Measurements from ENCODE around the gene MALSU1.

The MALSU1 gene

GRCh38 chr7:23264916-23265458 is 34.2 kb upstream of the MALSU1 start:
- no peak for TF ChIP-seq CTCF (conservative IDR thresholded peaks at IDR 0.05; ENCODE audit: low read depth, low read length)
- no peak for DNase-seq (ENCODE audit: low read depth)
- no peak overlapping the region for H3K4me3 ChIP-seq (ENCODE audit: low read depth, low read length)

GRCh38 chr7:23266918-23267317 is 32.2 kb upstream of the MALSU1 start:
- no peak for DNase-seq (ENCODE audit: low read depth)

GRCh38 chr7:23267357-23267756 is 31.8 kb upstream of the MALSU1 start:
- H3K4me3 ChIP-seq (ENCODE audit: low read depth, low read length) = no peak overlapping the region
- no peak for TF ChIP-seq CTCF (conservative IDR thresholded peaks at IDR 0.05; ENCODE audit: low read depth, low read length)
- no peak for DNase-seq (ENCODE audit: low read depth)

More at GRCh38 chr7:23266918-23267317, 32.2 kb upstream of the MALSU1 start:
- no peak for TF ChIP-seq CTCF (conservative IDR thresholded peaks at IDR 0.05; ENCODE audit: low read depth, low read length)
- no peak overlapping the region for H3K4me3 ChIP-seq (ENCODE audit: low read depth, low read length)

- TF ChIP-seq CTCF (conservative IDR thresholded peaks at IDR 0.05; ENCODE audit: low read depth, low read length) = no peak
- no peak overlapping the region for H3K4me3 ChIP-seq (ENCODE audit: low read depth, low read length)
- no peak for DNase-seq (ENCODE audit: low read depth)
Measured at GRCh38 chr7:23268167-23268566, 31.0 kb upstream of the MALSU1 start.

- no peak for DNase-seq (ENCODE audit: low read depth)
- TF ChIP-seq CTCF (conservative IDR thresholded peaks at IDR 0.05; ENCODE audit: low read depth, low read length) = no peak
- no peak overlapping the region for H3K4me3 ChIP-seq (ENCODE audit: low read depth, low read length)
Measured at GRCh38 chr7:23268746-23269145, 30.4 kb upstream of the MALSU1 start.

GRCh38 chr7:23272275-23272674 is 26.9 kb upstream of the MALSU1 start:
- H3K4me3 ChIP-seq (ENCODE audit: low read depth, low read length) = no peak overlapping the region
- DNase-seq (ENCODE audit: low read depth) = no peak
- no peak for TF ChIP-seq CTCF (conservative IDR thresholded peaks at IDR 0.05; ENCODE audit: low read depth, low read length)

- TF ChIP-seq CTCF (conservative IDR thresholded peaks at IDR 0.05; ENCODE audit: low read depth, low read length) = peak; percentile 92
- no peak overlapping the region for H3K4me3 ChIP-seq (ENCODE audit: low read depth, low read length)
- DNase-seq (ENCODE audit: low read depth) = peak; percentile 95
Measured at GRCh38 chr7:23273141-23273599, 26.0 kb upstream of the MALSU1 start.
